Smooth muscle cell (in vitro differentiated cells): ENCODE results near the gene SYT17. TPM values are rescaled to one million over a fixed set of nuclear protein-coding genes. Genes with fewer than 3 reads are reported as not detected.

ENCODE experiments used
- DNase-seq: peaks from one replicate; lab custom pipeline; 2025; ENCODE audit not compliant: unreplicated experiment; lab: John Stamatoyannopoulos, UW
- H2AFZ ChIP-seq: fragments of 200-600 bp; sonication (generic); 2 replicates; pipeline ENCODE4 v1.6.0; 2016; ENCODE audit warnings: antibody characterized with exemption, low read depth, mild to moderate bottlenecking
- H3F3A ChIP-seq: fragments of 200-600 bp; sonication (generic); 2 replicates; pipeline ENCODE4 v1.6.0; 2017; ENCODE audit warnings: antibody characterized with exemption, low read depth
- H3K27ac ChIP-seq: fragments of 200-600 bp; sonication (generic); 2 replicates; pipeline ENCODE4 v1.5.1; 2016; ENCODE audit warnings: low read depth, mild to moderate bottlenecking
- H3K27me3 ChIP-seq: fragments of 200-600 bp; sonication (generic); 2 replicates; pipeline ENCODE4 v1.6.1; 2016; ENCODE audit warnings: low read depth, mild to moderate bottlenecking
- H3K36me3 ChIP-seq: fragments of 200-600 bp; sonication (generic); 2 replicates; pipeline ENCODE4 v1.5.1; 2016; ENCODE audit warnings: low read depth
- H3K4me1 ChIP-seq: fragments of 200-600 bp; sonication (generic); 2 replicates; pipeline ENCODE4 v1.5.1; 2016; ENCODE audit warnings: low read depth
- H3K4me2 ChIP-seq: fragments of 200-600 bp; sonication (generic); 2 replicates; pipeline ENCODE4 v1.6.0; 2016; ENCODE audit warnings: mild to moderate bottlenecking
- H3K4me3 ChIP-seq: fragments of 200-600 bp; sonication (generic); 2 replicates; pipeline ENCODE4 v1.5.1; 2016; ENCODE audit warnings: mild to moderate bottlenecking
- H3K79me2 ChIP-seq: fragments of 200-600 bp; sonication (generic); 2 replicates; pipeline ENCODE4 v1.6.0; 2016; ENCODE audit warnings: low read depth, mild to moderate bottlenecking
- H3K9ac ChIP-seq: fragments of 200-600 bp; sonication (generic); 2 replicates; pipeline ENCODE4 v1.6.0; 2016; ENCODE audit warnings: low read depth
- H3K9me3 ChIP-seq: fragments of 200-600 bp; sonication (generic); replicated peaks from 2 replicates; pipeline ENCODE4 v1.5.1; 2016; ENCODE audit warnings: low read depth
- H4K20me1 ChIP-seq: fragments of 200-600 bp; sonication (generic); 2 replicates; pipeline ENCODE4 v1.6.0; 2016; ENCODE audit warnings: low read depth
- WGBS: methylation state at CpG from one replicate; pipeline ENCODE4 v1.1.7; 2016; ENCODE audit warnings: low lambda C conversion rate; 5-methylcytosine and 5-hydroxymethylcytosine counted together
- polyA plus RNA-seq: library from polyadenylated mRNA; unstranded; fragments of >200 nt; fragmentation: Nextera tagmentation; extraction: Ambion mirVana; gene quantifications from 2 replicates; pipeline ENCODE4 v1.2.1, GENCODE V29; 2016
- total RNA-seq: library from RNA; depleted of rRNA; stranded (reverse); fragments of >200 nt; gene quantifications from 2 replicates; pipeline ENCODE4 v1.2.3, GENCODE V29; 2014
- TF ChIP-seq, protein P1 (sequence below): fragments of 200-600 bp; sonication (generic); IDR thresholded peaks from 2 replicates; pipeline ENCODE4 v1.5.1; 2017; ENCODE audit warnings: borderline replicate concordance, mild to moderate bottlenecking, antibody characterized with exemption; ENCODE audit not compliant: insufficient read depth, poor library complexity, severe bottlenecking

SYT17 gene
- total and polyA plus RNA-seq, 2 experiments from 2014 or later: 2.0 to 3.9 TPM

GRCh38 chr16:19147126-19147525, 20.9 kb upstream of the SYT17 start:
- Histone ChIP-seq H4K20me1 (no peaks in the 10 kb centered on the region), H3F3A (no peaks in the 10 kb centered on the region), H3K9ac (no peak overlapping the region), H3K4me3 (no peak overlapping the region), H3K27me3 (no peaks in the 10 kb centered on the region), H2AFZ (no peak overlapping the region), H3K27ac (no peak overlapping the region), H3K4me1 (no peaks in the 10 kb centered on the region), H3K36me3 (no peaks in the 10 kb centered on the region), H3K9me3 (no peaks in the 10 kb centered on the region), H3K4me2 (no peak overlapping the region), H3K79me2 (no peaks in the 10 kb centered on the region)
- TF ChIP-seq, protein P1, sequence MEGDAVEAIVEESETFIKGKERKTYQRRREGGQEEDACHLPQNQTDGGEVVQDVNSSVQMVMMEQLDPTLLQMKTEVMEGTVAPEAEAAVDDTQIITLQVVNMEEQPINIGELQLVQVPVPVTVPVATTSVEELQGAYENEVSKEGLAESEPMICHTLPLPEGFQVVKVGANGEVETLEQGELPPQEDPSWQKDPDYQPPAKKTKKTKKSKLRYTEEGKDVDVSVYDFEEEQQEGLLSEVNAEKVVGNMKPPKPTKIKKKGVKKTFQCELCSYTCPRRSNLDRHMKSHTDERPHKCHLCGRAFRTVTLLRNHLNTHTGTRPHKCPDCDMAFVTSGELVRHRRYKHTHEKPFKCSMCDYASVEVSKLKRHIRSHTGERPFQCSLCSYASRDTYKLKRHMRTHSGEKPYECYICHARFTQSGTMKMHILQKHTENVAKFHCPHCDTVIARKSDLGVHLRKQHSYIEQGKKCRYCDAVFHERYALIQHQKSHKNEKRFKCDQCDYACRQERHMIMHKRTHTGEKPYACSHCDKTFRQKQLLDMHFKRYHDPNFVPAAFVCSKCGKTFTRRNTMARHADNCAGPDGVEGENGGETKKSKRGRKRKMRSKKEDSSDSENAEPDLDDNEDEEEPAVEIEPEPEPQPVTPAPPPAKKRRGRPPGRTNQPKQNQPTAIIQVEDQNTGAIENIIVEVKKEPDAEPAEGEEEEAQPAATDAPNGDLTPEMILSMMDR: no peak
- DNase-seq: no peak
- WGBS: 84% methylated on average over 4 of the region's 4 CpGs

DNA sequence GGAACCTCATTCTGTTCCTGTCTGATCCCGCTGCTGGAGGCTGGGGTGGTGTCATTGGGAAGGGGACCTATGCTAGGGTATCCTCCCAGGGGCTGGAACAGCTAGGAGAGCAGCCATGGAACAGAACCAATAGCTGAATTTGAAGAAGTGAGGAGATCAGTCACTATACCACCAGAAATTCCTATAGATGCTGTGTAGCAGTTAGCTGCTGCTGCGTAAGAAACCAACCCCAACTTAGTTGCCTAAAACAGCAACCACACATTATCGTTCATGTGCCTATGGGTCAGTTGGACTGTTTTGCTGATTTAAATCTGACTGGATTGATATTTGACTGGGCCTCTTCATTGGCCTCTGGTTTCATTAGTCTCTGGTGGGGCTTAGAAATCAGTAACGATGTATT, 20.4 kb upstream of the SYT17 start:
- TF ChIP-seq, protein P1: no peak

DNA sequence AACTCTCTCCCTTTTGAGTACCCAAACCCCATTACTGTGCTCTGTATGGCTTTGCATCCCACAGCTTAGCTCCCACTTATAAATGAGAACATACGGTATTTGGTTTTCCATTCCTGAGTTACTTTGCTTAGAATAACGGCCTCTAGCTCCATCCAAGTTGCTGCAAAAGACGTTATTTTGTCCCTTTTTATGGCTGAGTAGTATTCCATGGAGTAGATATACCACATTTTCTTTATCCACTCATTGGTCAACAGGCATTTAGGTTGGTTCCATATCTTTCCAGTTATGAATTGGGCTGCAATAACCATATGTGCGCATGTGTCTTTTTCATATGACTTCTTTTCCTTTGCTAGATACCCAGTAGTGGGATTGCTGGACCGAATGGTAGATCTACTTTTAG, 19.9 kb upstream of the SYT17 start:
- no peaks in the 10 kb centered on the region for H4K20me1 ChIP-seq
- H3K36me3 ChIP-seq: no peaks in the 10 kb centered on the region
- H3F3A ChIP-seq: no peaks in the 10 kb centered on the region
- H3K9me3 ChIP-seq: no peaks in the 10 kb centered on the region
- DNase-seq: no peak
- H3K9ac ChIP-seq: no peak overlapping the region
- no peak overlapping the region for H3K4me3 ChIP-seq
- H2AFZ ChIP-seq: no peak overlapping the region
- H3K4me1 ChIP-seq: no peaks in the 10 kb centered on the region
- H3K79me2 ChIP-seq: no peaks in the 10 kb centered on the region
- no peak overlapping the region for H3K27ac ChIP-seq
- no peak overlapping the region for H3K4me2 ChIP-seq
- TF ChIP-seq, protein P1: no peak
- 97% methylated on average over 5 of the region's 5 CpGs for WGBS
- H3K27me3 ChIP-seq: no peaks in the 10 kb centered on the region

More for the DNA sequence above, 20.4 kb upstream of the SYT17 start:
- Histone ChIP-seq H3K4me1 (no peaks in the 10 kb centered on the region), H3K4me3 (no peak overlapping the region), H3K9ac (no peak overlapping the region), H3K27me3 (no peaks in the 10 kb centered on the region), H2AFZ (no peak overlapping the region), H3K79me2 (no peaks in the 10 kb centered on the region), H3K4me2 (no peak overlapping the region), H3K9me3 (no peaks in the 10 kb centered on the region), H4K20me1 (no peaks in the 10 kb centered on the region), H3K36me3 (no peaks in the 10 kb centered on the region), H3K27ac (no peak overlapping the region), H3F3A (no peaks in the 10 kb centered on the region)
- DNase-seq: no peak
- 90% methylated on average over 4 of the region's 4 CpGs for WGBS

GRCh38 chr16:19151310-19151709, 16.7 kb upstream of the SYT17 start:
- Histone ChIP-seq H3K79me2 (no peaks in the 10 kb centered on the region), H3K4me2 (no peak overlapping the region), H3K9me3 (no peaks in the 10 kb centered on the region), H3K36me3 (no peaks in the 10 kb centered on the region), H3K4me1 (no peaks in the 10 kb centered on the region), H3F3A (no peaks in the 10 kb centered on the region), H2AFZ (no peak overlapping the region), H3K4me3 (no peak overlapping the region), H3K9ac (no peak overlapping the region), H3K27me3 (no peaks in the 10 kb centered on the region), H4K20me1 (no peaks in the 10 kb centered on the region), H3K27ac (no peak overlapping the region)
- DNase-seq: no peak
- WGBS: 69% methylated on average over 2 of the region's 2 CpGs
- TF ChIP-seq, protein P1: no peak
